GM13976 (cell line): ENCODE results near the gene HTRA1.

Experiments used
- DNase-seq: peaks from one replicate; pipeline ENCODE4 v3.0.0; 2012; ENCODE audit warnings: low spot score
- in situ Hi-C: fragments of 300-500 bp; cut with MboI; formaldehyde crosslinking; loops from one replicate; pipeline ENCODE4 v1.12.0; 2022; ENCODE audit warnings: low sequenced_read_pairs, mixed read lengths, inconsistent platforms; ENCODE audit not compliant: unreplicated experiment
- TF ChIP-seq, protein P1 (sequence below): IDR thresholded peaks from 2 replicates; pipeline ENCODE4 v1.5.1; 2012; ENCODE audit warnings: borderline replicate concordance, mild to moderate bottlenecking; ENCODE audit not compliant: insufficient read depth; ENCODE audit errors: extremely low read depth, missing control alignments, control extremely low read depth

HTRA1 gene

GRCh38 chr10:122504610-122504950 is 43.2 kb downstream of the HTRA1 start:
- in situ Hi-C loops, result no loop called here
- DNase-seq, result no peak
- TF ChIP-seq, protein P1, sequence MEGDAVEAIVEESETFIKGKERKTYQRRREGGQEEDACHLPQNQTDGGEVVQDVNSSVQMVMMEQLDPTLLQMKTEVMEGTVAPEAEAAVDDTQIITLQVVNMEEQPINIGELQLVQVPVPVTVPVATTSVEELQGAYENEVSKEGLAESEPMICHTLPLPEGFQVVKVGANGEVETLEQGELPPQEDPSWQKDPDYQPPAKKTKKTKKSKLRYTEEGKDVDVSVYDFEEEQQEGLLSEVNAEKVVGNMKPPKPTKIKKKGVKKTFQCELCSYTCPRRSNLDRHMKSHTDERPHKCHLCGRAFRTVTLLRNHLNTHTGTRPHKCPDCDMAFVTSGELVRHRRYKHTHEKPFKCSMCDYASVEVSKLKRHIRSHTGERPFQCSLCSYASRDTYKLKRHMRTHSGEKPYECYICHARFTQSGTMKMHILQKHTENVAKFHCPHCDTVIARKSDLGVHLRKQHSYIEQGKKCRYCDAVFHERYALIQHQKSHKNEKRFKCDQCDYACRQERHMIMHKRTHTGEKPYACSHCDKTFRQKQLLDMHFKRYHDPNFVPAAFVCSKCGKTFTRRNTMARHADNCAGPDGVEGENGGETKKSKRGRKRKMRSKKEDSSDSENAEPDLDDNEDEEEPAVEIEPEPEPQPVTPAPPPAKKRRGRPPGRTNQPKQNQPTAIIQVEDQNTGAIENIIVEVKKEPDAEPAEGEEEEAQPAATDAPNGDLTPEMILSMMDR, result no peak

GRCh38 chr10:122505011-122505410 is 43.7 kb downstream of the HTRA1 start:
- DNase-seq, result no peak
- in situ Hi-C loops, result no loop called here
- TF ChIP-seq, protein P1, result no peak

- TF ChIP-seq, protein P1, result no peak
- DNase-seq, result no peak
- in situ Hi-C loops, result no loop called here
These were observed 44.7 kb downstream of the HTRA1 start for GRCh38 chr10:122505885-122506645.

GRCh38 chr10:122507616-122508015 is 46.3 kb downstream of the HTRA1 start:
- in situ Hi-C loops, result no loop called here
- no peak for DNase-seq
- TF ChIP-seq, protein P1, result no peak

DNA sequence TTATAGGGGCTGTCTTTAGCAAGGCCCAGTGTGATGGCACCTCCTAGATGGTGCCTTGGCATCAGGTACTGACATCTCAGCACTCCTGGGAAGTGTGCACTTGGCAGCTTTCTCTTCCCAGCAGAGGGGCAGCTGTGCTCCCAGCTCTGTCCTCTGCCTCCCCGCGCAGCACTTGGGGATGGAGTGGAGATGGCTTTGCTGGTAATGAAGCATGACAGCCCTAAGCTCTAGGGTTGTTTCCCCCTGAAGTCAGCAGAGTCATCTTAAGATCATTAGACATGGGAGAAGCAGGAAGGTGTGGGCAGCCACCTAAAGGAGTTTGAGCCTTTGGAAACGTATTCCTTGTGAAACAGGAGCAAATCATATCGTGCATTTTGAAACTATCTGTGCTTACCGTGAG is 46.7 kb downstream of the HTRA1 start:
- DNase-seq, result no peak
- TF ChIP-seq, protein P1, result no peak
- in situ Hi-C loops, result no loop called here

GRCh38 chr10:122509323-122509722 is 48.0 kb downstream of the HTRA1 start:
- TF ChIP-seq, protein P1, result no peak
- in situ Hi-C loops, result no loop called here
- DNase-seq, result no peak

GRCh38 chr10:122510326-122510725 is 49.0 kb downstream of the HTRA1 start:
- DNase-seq, result no peak
- in situ Hi-C loops, result no loop called here
- TF ChIP-seq, protein P1, result no peak
